EL (cell line): ENCODE data around the gene PDLIM7.
"Not testable (repeated sequence)": the region's sequence is repeated elsewhere in the genome, so short reads cannot be mapped to it uniquely, and the experiment has no call there.

Experiments used
- DNase-seq: peaks from one replicate; pipeline ENCODE4 v3.0.0-alpha.2; 2016

Gene PDLIM7

DNA sequence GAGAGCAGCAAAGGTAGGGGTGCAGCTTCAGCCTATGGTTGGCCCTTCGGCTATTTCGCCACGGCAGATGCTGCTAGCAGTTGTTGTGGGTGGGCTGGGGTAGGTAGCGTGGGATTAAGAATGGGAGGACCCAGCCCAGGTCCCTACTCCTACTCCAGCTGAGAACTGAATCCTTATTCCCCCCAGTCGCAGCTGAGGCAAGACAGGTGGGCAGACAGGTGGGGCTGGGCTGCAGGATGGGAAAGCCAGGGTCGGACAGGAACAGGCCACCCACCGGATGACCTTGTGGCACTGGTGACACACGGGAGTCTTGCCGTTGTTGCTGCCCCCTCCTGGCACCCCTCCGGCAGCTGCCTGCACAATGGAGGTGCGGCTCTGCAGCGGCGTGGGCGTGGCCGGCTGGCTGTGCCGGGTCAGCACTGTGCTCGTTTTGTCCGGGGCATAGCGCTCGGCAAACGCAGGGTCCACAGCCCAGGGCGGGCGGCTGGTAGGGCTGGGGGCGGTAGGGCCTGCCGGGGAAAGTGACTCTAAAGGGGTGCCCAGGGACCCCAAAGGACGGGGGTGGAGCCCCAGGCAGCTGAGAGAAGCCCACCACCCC, 8.2 kb downstream of the PDLIM7 start:
- no peak for DNase-seq

DNA sequence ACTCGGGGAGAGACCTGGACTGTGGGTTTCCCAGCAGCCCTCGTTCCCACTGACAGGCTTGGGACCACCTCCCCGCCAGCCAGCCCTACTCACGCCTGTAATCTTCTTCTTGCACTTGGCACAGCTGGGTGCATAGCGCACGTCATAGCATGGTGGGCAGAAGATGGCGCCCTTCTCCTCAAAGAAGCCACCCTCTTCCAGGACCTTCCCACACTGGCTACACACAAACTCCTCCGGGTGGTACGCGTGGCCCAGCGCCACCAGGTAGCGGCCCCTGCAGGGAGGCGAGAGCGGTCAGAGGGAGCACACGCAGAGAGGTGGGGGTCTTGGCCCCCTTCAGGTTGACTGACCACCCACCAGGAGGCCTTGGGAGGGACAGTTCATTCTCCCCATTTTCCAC, 9.4 kb downstream of the PDLIM7 start:
- DNase-seq: no peak

DNA sequence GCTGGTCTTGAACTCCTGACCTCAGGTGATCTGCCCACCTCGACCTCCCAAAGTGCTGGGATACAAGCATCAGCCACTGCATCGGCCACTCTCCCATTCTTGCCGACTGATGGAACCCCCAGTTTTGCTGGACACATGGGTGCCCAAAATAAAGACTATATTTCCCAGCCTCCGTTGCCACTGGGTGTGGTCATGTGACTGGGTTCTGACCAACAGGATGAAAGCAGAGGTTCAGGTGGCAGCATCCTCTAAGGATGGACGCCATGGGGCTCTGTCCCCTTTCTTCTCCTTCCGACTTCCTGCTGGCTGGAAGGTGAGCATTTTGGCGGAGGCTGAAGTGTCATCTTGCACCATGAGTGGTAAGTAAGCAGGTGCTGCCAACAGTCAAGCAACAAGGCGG, 10.3 kb downstream of the PDLIM7 start:
- no peak for DNase-seq

DNA sequence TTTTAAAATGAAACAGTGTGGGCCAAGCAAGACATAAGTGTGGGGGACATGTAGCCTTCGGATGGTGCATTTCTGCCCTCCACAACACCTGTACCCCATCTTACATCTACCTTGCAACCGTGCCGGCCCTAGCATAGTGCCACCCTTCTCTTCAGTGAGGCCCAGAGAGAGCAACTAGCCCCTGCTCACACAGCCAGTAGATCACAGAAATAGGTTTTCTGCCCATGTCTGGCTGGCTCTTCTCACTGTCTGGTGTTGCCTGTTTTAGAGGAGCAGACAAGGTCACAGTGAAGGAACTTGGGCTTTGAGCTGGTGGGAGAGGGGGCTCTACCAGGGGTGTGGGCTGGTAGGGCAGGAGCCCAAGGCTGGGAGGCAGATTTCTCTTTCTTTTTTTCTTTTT, 11.1 kb downstream of the PDLIM7 start:
- DNase-seq: no peak

DNA sequence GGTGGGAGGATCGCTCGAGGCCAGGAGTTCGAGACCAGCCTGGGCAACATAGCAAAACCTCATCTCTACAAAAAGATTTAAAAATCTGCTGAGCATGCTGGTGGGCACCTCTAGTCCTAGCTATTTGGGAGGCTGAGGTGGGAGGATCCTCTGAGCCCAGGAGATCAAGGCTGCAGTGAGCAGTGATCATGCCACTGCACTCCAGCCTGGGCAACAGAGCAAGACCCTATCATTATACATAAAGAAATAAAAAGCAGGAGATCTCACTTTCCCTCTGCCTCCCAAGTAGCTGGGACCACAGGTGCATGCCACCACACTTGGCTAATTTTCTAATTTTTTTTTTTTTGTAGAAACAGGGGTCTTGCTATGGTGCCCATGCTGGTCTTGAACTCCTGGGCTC, 11.7 kb downstream of the PDLIM7 start:
- not testable (repeated sequence) for DNase-seq

DNA sequence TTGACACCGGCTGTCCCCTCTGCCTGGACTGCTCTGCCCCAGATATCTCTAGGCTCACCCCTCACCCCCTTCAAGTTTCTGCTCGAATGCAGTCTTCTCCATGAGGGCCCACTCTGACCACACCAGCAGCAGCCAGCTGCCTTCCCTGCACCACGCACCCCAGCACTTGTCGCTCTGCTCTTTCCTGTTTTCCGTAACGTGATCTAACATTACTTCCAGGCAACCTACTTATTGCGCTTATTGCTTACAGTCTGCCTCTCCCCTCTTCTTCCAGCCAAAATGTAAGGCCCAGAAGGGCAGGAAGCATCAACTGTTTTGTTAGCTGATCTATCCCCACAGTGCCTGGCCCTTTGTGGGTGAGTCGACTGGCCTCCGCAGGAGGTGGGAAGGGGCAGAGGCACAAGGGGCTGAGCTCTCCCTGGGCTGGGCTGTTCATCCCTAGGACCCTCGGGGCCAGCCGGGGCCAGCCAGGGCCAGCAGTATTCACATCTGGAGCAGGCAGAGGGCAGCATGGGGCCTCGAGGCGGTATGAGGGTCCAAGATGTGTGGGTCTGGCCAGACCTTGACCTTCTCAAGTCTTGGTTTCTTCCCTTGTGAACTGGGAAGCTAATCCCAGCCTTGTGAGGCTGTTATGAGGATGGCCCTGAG, 12.4 kb downstream of the PDLIM7 start:
- DNase-seq: no peak

DNA sequence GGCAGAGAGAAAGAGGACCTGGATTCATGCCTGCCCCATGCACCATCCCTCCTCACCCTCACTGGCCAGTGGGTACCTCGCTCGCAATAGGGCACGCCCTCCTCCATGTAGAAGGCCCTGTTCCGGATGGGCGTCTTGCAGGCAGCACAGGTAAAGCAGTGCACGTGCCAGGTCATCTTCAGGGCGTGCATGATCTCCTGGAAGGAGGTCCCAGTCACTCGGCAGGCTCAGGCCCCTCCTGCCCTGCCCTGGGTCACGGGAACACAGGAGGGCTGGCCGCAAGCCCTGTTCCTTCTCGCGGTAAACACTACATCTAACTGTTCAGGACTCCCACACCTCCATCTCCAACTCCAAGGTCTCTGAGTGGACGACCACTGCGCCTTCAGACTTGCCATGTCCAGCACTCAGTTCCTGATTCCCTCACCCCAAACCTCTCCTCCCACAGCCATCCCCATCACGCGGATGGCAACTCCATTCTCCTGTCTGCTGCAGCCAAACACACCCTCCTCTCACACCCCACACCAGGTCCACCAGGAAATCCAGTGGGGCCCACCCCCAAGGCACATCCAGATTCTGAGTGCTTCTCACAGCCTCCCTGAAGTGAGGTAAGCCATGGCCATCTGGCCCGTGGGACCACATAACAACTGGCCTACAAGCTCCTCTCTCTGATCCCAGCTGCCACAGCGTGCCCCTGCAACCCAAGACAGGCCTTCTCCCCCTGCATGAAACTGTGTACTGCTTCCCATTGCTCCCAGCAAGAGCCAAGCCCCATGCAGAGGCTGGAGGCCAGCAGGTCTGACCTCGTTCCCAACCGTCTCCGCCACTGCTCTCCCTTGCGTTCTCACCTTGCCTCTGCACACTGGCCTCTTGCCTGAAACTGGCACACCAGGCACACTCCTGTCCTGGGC, 13.2 kb downstream of the PDLIM7 start:
- DNase-seq: no peak

DNA sequence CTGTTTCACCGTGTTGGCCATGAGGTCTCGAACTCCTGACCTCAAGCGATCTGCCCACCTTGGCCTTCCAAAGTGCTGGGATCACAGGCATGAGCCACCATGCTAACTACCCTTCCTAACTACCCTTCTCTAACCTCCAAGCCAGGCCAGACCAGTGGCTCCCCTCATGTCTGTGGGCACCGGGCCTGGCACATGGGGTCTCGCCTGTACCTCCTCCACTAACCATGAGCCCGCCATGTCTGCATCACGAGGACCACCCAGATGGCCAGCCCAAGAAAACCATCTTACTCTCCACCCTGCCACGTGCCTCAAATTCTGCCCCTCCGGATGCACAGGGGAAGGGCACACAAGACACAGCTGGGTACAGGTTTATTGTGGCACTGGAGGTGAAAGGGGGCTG, 14.4 kb downstream of the PDLIM7 start:
- no peak for DNase-seq

DNA sequence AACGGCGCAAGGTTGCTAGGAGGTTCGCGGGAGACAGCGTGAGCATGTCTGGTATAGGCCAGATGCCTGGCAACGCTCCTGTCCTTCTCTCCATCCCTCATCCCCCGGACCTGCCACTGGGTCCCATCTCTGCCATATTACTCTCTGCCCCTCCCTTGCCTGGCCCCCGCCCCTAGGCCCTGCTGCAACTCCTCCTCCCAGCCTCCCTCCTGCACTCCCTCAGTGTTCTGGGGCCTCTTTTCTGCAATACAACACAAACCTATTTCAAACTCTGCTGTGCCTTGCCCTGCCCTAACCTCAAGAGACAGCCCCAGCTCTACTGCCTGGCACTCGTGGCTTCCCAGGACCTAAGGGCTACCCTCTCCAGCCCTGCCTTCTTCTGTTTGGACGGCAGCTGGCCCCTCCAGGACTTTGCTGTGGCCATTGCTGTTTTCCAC, 15.0 kb downstream of the PDLIM7 start:
- no peak for DNase-seq

DNA sequence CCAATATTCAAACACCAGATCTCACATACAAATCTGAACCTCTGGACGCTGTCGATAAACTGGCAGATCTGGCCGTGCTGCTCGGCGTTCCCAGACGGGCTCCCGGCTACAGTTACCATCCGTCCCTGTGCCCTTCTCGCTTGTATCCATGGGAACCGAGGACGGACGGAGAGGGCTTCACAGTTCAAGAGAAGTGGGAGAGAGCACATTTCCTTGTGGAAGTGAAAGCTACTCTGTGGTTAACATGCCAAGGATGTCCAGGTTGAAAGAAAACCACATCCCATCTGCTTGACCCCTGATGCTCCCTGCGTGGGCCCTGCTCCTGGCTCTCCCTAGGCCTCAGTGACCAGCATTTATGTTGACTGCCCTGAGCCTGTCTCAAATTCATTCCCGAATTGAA, 17.6 kb downstream of the PDLIM7 start:
- peak; percentile 51 for DNase-seq

DNA sequence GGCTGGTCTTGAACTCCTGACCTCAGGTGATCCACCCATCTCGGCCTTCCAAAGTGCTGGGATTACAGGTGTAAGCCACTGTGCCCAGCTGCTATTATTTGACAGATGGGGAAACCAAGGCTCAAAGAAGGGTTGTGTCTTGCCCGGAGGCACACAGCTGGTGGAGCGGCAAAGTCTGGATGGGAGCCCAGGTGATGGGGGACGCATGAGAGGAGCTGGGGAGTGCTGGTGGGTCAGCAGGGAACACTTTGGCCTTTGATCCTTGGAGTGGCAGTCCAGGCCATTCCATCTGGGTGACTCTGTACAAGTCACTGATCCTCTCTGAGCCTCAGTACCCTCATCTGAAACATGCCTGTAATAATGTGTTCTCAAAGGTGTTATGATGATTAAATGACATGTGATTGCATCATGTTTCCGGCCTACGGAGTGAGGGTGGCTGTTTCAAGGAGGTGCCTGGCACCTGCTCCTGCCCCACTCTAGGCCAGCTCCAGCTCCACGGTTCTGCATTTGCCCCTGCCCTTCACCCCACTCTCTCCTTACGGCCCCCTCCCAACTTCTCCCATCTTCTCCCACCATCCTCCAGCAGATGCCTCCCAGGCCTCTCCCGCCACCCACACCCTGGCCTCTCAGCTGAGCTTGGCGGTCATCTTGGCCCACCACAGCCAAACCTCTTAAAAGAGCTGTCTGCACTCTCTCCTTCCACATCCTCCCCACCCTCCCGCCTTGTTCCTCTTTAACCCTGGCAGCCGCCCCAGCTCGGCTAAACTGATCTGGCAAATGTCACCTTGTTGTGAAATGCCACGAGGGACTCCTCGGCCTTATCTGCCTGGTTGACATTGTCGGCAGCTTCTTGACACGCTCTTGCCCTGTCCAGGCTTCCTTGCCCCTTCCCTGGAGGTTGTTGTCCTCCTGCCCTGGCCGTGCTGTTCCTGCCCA, 18.4 kb downstream of the PDLIM7 start:
- DNase-seq: no peak

DNA sequence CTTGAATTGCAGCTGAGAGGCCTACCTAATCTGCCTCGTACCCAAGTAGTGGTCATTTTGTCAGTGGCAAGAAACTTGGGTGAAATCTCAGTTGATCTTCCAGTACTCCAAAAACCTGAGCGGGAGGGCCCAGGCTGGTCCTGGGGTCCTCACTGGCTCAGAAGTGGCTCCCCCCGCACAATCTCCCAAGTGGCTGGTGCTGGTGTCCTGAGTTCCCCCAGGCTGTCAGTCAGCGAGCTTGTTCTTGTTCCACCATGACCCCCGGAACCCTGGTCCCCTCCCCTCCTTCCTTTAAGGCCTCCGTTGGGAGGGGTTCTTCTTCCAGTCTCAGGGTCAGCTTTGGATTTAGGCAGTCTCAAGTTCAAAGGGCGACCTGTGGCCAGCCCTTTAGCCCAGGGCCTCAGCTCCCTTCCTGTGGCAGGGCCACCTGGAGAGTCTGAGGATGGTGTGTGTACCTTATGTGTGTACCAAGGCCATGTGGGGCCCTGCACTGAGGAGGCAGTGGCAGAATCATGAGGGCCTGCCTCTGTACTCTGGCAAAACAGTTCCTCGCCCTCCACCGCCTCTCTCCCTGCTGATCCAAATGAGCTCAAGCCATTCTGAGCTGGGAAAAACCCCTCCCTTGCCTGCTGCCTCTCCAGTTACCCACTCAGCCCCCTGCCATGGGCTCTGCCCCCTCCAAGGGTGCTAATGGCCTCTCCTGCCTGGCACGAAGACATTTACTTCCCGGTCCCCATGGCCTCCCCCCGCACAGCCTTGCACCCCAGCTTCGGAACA, 19.5 kb downstream of the PDLIM7 start:
- no peak for DNase-seq

DNA sequence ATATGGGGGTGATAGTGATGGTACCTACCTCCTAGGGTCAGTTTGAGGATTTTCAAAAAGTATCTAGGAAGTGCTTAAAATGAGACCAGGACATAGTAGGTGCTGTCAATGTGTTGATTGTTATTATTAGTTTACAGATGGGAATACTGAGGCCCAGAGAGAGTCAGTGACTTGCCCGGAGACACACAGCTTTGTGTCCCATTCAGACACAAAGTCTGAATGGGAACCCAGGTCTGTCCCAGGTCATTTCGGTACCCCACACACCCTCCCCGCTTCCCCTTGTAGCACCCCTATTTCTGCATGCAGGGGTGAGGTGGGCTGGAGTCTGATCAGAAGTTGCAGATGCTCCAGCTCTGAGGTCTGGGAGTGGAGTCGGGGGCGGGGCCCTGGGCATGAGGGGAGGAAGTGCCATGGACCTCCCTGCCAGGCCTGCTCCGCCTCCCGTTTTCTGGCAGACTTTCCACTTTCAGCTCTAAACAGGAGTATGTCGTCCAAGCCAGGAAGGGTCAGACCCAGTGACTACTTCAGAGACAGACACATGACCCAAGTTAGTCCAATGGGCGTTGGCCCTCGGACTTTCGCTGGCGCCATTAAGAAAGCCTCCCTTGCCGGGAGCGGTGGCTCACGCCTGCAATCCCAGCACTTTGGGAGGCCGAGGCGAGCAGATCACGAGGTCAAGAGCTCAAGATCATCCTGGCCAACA, 20.7 kb downstream of the PDLIM7 start:
- DNase-seq: no peak

DNA sequence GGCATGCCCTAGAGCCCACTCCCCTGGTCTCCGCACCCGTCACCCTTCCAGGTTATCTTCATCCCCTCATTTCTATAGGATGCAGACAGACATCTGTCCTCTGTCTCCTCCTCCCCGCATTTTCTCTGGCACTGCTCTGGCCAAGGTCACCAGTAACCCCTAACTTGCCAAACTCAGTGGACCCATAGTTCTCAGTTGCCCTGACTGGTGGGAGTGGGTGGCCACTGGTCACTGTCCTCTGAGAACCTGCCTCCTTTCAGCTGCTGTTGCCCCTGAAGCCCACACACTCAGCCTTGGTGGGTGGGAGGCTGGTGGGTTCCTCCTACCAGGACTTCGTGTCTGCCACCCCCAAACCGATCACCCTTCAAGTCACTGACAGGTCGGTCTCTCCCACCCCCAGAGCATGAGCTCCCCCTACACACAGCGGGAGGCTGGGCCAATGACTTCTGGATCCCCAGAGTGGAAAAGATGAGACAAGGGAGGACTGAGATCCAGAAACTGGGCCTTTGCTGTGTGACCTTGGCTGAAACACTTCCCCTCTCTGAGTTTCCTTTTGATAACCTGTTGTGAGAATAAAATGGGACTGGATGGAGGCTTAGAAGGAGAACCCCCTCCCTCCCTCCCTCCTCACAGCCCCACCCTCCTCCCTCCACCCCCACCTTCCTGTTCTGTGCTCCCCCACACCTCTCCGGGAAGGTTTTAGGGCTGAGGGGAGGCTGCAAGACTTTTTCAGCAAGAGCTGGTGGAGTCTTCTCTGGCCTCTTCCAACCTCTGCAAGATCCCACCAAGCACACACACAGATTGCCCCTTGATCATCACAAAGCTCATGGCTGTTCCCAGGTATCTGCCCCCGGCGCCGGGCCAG, 21.6 kb downstream of the PDLIM7 start:
- DNase-seq: no peak

DNA sequence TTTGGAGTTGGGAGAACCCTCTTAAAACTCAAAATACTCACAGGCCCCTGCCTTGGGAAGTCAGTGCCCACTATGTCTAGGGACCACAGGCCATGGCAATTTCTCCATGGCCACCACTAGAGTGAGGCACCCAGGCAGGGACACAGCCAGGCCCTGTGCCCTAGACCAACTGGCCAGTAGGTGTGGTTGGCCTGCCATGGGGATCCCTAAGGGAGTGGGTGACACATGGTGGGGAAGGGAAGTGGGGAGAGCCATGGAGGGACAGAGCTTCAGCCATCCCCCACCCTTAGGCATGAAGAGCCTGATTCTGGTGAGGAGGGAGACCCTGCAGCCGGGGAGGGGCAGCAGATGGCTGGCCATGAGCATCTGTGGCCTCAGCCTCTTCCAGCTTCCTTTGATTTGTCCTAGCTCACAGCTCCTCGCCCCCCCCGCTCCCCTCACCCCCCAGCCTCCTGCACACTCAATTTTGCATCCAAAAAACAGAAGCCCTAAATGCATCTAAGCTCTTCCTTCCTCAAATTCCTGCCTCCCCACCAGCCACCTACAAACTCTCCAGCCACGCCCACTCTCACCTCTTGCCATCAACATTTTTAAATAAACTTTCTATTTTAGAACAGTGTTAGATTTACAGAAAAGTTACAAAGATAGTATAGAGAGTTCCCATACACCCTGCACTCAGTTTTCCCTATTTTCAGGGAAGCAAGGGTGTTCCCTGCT, 22.4 kb downstream of the PDLIM7 start:
- no peak for DNase-seq

DNA sequence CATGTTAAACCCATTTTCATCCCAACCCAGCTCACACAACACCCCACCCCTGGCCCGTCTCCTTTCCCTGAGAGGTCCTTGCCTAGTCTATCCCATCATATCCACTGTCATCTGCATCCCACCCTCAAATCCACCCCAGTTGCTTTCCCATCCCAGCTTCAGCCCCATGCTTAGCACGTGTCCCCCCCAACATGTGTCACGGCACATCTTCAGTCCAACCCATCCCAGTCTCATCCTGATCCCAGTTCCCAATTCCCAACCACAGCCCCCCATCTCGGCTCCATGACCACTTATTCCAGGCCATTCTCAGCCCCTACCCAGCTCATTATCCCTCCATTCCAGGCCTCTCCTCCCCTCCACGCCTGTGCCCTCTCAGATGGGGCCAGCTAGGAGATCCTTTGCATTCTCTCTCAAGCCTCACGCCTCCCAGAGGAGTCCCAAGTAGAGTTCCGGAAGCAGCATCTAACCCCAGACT, 23.4 kb downstream of the PDLIM7 start:
- DNase-seq: no peak

DNA sequence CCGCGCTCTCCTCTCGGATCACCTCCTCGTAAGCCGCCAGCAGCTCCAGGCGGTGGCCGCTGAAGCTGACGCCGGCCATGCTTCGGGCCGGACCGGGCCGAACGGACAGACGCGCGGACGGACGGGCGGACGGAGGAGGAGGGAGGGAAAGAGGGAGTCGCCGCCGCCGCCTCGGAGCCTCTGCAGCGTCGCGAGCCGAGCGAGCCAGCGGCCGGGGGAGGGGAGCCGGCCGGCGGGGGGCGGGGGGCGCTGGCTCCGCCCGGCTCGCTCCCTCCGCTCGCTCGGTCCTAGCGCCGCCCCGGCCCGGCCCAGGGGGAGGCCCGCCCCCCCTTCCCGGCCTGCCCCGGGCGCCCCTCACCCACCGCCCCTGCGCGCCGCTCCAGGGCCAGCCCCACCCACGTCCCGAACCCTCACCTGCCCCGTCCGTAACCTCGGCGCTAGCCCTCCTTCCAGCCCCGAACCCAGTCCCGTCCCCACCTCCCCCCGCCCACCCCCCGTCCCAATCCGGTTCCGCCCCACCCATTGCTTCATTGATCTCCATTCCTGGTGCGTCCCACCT, 23.9 kb downstream of the PDLIM7 start, which contains the start of gene DBN1:
DBN1 (minus strand) TSS at position 192 of the 559 bp plus-strand sequence; CDS start at position 79, 113 bp downstream.
- DNase-seq: peak; percentile 64

DNA sequence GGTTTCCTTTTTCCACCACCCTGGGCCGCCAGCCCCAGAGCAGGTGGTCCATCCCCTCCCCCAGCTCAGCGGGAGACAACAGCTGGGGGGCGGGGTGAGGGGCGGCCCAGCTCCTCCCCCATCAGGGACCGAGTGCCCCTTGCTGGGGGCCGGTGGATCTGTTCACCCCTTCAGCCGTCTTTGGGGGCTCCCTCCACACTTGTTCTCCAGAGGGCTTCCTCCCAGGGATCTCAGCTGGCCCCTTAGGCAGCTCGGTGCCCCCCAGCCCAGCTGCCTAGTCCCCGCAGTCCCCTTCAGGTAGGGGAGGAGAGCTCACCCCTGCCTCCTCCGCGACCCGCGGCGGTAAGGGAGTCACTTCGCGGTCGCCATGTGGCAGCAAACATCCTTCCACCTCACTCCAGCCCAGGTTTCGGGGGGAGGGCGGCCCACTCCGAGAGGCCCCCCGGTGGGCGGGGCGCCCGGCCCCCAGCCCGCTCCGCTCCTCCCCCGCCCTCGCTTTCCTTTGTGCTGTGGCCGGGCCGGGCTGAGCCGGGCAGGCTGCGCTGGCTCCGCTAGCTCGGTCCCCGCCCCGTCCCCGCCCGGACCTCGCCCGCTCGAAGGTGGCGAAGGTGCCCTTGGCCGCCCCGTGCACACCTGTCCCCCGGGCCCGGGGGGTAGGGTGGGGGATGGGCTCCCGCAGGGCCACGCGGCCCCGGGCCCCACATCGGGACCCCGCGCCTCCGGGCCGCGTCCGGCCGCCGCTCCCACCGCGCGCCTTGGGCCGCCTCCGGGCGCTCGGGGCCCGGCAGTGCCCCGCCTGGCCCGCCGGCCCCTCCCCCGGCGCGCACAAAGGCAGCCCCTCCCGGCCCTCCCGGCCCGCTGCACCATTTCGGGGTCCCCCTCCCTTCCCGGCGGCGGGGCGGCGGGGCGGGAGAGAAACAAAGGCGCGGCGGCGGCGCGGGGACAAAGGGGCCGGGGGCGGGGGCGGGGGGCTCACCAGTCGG, 24.7 kb downstream of the PDLIM7 start:
- DNase-seq: peak; percentile 55
